GM13976 (cell line): ENCODE measurements around the gene NEURL3.

ENCODE experiments used
- DNase-seq: peaks from one replicate; pipeline ENCODE4 v3.0.0; 2012; ENCODE audit warnings: low spot score
- in situ Hi-C: fragments of 300-500 bp; cut with MboI; formaldehyde crosslinking; loops from one replicate; pipeline ENCODE4 v1.12.0; 2022; ENCODE audit warnings: low sequenced_read_pairs, mixed read lengths, inconsistent platforms; ENCODE audit not compliant: unreplicated experiment
- TF ChIP-seq, protein P1 (sequence below): IDR thresholded peaks from 2 replicates; pipeline ENCODE4 v1.5.1; 2012; ENCODE audit warnings: borderline replicate concordance, mild to moderate bottlenecking; ENCODE audit not compliant: insufficient read depth; ENCODE audit errors: extremely low read depth, missing control alignments, control extremely low read depth

The NEURL3 gene

DNA sequence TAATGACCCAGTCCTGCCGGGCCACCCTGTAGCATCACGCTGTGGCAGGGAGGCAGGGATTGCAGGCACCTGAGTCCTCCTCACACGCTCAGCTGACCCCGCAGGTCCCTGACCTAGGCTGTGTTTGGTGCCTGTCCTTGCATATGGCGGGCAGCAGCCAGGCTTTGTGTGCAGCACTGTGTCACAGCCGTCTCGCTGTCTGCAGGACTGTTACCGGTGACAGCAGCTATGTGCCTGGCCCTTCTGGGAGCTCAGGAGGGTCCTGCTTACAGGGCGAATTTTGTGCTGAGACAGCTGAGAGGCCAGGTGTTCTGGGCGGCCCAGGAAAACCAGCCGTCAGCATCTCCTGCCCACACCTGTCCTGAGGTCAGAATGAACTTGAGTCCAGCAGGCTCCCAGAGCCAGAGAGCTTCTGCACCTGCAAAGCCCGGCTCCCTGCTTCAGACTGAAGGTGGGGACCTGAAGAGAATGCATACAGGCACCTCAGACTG is 21.0 kb upstream of the NEURL3 start:
- in situ Hi-C loops = no loop called here
- TF ChIP-seq, protein P1, sequence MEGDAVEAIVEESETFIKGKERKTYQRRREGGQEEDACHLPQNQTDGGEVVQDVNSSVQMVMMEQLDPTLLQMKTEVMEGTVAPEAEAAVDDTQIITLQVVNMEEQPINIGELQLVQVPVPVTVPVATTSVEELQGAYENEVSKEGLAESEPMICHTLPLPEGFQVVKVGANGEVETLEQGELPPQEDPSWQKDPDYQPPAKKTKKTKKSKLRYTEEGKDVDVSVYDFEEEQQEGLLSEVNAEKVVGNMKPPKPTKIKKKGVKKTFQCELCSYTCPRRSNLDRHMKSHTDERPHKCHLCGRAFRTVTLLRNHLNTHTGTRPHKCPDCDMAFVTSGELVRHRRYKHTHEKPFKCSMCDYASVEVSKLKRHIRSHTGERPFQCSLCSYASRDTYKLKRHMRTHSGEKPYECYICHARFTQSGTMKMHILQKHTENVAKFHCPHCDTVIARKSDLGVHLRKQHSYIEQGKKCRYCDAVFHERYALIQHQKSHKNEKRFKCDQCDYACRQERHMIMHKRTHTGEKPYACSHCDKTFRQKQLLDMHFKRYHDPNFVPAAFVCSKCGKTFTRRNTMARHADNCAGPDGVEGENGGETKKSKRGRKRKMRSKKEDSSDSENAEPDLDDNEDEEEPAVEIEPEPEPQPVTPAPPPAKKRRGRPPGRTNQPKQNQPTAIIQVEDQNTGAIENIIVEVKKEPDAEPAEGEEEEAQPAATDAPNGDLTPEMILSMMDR = no peak
- no peak for DNase-seq

DNA sequence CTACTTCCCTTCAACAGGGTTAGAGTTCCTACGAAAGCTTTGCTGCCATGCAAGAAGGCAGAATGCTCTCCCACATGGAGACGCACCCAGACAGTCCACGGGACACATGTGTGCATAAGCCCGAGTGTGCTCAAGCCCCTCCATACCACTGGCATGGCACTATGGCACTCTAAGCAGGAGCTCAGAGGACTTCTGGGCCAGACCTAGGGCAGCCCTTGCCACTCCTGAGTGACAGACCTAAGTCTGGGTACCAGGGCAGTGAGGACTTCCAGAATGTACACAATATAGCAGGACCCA is 20.0 kb upstream of the NEURL3 start:
- TF ChIP-seq, protein P1 = no peak
- in situ Hi-C loops = no loop called here
- no peak for DNase-seq

DNA sequence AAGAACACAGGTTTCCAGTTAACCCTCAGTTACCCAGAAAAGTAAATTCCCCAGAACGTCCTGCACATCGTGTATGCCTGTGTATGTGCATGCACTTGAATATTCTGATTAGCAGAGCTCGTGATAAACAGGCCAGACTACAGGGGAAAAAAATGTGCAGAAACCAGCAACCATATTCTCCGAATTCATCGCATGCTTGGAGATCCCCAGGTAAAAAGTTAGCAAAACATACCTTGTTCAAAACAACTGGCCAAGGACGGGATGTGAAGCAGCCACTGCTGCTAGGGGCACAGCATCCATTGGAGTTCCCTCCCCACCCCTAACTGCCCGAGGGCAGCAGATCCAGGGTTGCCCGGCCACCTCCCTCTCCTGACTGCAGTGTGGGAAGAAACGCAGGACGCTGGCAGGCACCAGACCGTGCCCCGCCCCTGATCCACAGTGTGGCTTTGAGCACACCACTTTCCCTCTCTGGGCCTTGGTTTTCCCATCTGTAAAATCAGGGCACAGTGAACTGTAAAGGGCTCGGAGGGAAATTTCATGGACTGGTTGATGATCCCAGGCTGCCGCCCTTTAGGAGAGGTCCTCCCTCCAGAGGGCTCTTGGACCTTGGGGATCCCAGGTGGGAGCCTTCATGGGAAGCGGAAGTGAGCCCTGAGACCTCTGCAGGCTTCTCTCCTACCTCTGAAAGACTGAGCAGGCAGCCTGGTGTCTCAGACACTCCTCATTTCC is 19.5 kb upstream of the NEURL3 start:
- TF ChIP-seq, protein P1 = no peak
- in situ Hi-C loops = loop anchor here (25.0 kb wide), 1 partner anchor 512 kb away; no protein-coding TSS in a partner anchor
- no peak for DNase-seq

DNA sequence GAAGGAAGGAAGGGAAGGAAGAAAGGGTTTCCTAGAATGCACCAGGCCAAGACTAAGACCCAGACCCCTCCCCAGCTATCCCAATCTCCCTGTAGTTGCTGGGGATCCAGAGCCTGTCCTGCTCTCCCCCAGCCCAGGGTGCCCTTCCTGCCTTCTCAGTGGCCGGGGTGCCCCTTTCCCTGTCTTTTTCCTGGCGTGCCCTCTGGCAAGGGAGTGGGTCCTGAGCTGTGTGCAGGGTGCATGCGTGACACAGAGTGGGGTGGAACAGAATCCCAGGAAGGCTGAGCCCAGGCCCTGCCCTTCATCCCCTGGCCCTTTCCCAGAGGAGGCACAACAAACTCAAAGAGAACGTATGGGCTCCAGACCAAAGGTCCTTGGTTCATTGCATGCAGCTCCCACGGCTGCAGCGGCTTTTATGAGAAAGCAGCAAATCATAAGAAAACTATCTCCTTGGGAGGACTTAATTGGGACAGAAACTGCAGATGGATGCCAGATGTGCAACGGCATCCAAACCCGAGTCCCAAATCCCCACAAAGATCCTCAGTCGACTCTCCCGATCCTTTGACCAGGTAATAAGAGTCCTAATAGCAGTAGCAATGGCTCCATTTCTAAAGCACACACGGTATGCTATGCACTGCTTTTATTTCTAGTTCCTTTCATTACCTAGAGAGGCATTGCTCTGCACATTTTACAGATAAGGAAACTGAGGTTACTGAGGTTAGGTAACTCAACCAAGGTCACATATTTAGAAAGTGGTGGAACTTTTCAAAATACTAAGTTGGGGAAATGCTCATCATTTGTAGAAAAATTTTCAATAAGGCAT is 18.7 kb upstream of the NEURL3 start:
- TF ChIP-seq, protein P1 = no peak
- in situ Hi-C loops = loop anchor here (25.0 kb wide), 1 partner anchor 512 kb away; no protein-coding TSS in a partner anchor
- DNase-seq = no peak

DNA sequence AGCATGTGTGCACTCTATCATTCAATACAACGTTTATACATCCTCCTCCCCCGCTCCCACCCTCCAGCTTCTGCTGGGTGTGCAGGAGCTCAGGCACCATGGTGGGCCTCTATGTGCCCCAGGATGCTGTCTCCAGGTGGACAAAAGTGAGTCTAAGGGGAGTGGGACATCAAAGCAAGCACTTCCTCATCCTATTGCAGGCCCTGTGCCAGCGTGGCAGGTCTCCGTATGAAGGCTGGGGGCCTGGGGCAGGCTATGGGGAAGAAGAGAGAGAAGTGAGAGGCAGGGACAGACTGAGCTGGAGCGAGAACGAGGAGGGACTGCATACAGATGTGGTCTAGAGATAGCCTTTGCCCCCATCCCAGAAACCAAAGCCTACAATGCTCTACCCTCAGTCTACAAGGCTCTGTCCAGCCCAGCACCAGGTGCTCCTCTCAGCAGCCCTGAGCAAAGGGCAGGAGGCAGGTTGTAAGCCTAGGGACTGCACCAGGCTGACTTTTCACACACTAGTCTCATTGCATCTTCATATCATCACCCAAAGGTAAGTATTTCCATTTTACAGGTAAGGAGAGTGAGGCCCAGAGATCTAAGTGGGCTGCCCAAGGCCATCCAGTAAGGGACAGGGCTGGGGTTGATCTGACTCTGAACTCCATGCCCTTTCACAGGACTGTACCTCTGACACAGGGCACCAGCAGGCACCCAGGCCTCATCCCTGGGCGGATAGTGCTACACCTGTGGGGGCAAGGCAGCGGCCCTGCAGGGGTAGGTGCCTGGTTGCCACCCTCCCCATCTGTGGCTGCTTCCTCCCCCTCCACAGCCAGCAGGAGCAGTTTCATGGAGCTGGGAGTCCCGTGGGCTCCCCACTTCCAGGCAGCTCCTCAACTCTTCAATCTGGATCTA is 17.4 kb upstream of the NEURL3 start:
- TF ChIP-seq, protein P1 = no peak
- DNase-seq = no peak
- in situ Hi-C loops = loop anchor here (25.0 kb wide), 1 partner anchor 510 kb away; no protein-coding TSS in a partner anchor

DNA sequence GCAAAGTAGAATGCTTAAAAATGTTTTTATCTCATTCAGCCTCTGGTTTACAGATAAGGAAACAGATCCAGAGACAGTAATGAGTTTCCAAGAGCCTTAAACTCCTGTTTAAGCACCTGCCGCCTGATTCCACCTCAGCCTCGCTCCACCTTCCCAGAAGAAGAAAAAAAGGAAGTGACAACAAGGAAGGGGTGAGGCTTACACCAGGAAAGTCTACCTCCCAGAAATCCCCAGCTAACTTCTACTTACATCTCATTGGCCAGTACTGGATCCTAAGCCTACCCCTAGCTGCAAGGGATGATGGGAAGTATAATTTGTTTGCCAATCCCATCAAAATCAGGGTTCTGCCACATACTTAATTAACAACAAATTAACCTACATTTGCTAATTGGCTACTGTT is 16.1 kb upstream of the NEURL3 start:
- in situ Hi-C loops = loop anchor here (25.0 kb wide), 1 partner anchor 509 kb away; no protein-coding TSS in a partner anchor
- DNase-seq = no peak
- TF ChIP-seq, protein P1 = no peak
